Central memory CD8-positive, alpha-beta T cell (primary cell): ENCODE data around the gene FAHD2B.
A peak's percentile ranks its signal among the peaks of the same experiment; 100 is the strongest.
"Not testable (repeated sequence)": the region's sequence is repeated elsewhere in the genome, so short reads cannot be mapped to it uniquely, and the experiment has no call there.

ENCODE experiments used
- ATAC-seq: fragments of 150-1000 bp; cut with Tn5 transposase; replicated peaks from 2 replicates; pipeline ENCODE4 v1.10.0; 2022; ENCODE audit warnings: mild to moderate bottlenecking, moderate FRiP score, moderate number of reproducible peaks; ENCODE audit not compliant: poor library complexity, severe bottlenecking; ENCODE audit errors: extremely low read depth
- DNase-seq, 2 donors: peaks; one replicate each; pipeline ENCODE4 v3.0.0; 2021; ENCODE audit warnings: low spot score in 2 of 2
- H3K27ac Mint-ChIP-seq: one replicate; pipeline ENCODE4 v1.8.0; 2022; ENCODE audit warnings: low read depth, mild to moderate bottlenecking, moderate library complexity, mixed read lengths
- H3K27me3 Mint-ChIP-seq: one replicate; pipeline ENCODE4 v1.8.0; 2022; ENCODE audit warnings: mixed read lengths
- H3K36me3 Mint-ChIP-seq: one replicate; pipeline ENCODE4 v1.8.0; 2022; ENCODE audit warnings: mild to moderate bottlenecking, moderate library complexity, mixed read lengths; ENCODE audit not compliant: insufficient read depth
- H3K4me1 Mint-ChIP-seq: one replicate; pipeline ENCODE4 v1.8.0; 2022; ENCODE audit warnings: mixed read lengths
- H3K4me3 Mint-ChIP-seq: one replicate; pipeline ENCODE4 v1.8.0; 2022; ENCODE audit warnings: mild to moderate bottlenecking, moderate library complexity, mixed read lengths
- H3K9me3 Mint-ChIP-seq: one replicate; pipeline ENCODE4 v1.8.0; 2022; ENCODE audit warnings: mixed read lengths

Gene FAHD2B

GRCh38 chr2:97094772-97095611 lies at the start of gene FAHD2B:
Gene FAHD2B (minus strand): TSS chr2:97094882. CDS start chr2:97091706, 3,176 bp downstream.
- Mint-ChIP-seq H3K27ac (peak within 1 kb of the TSS; percentile 35), H3K4me3 (peak within 1 kb of the TSS; percentile 67), H3K27me3 (peaks cover 19% of the 10 kb centered on the region)
- H3K36me3 Mint-ChIP-seq, H3K9me3 Mint-ChIP-seq, H3K4me1 Mint-ChIP-seq: not testable (repeated sequence)
- ATAC-seq = peak; percentile 99
- DNase-seq = peak; percentile 45 to 72

GRCh38 chr2:97144016-97144415 lies 49.3 kb upstream of the FAHD2B start:
- peaks cover 27% of the 10 kb centered on the region for H3K36me3 Mint-ChIP-seq
- H3K27me3 Mint-ChIP-seq, H3K4me3 Mint-ChIP-seq, H3K4me1 Mint-ChIP-seq, ATAC-seq, H3K9me3 Mint-ChIP-seq, DNase-seq, H3K27ac Mint-ChIP-seq: not testable (repeated sequence)

- H3K4me1 Mint-ChIP-seq, ATAC-seq, H3K9me3 Mint-ChIP-seq, DNase-seq, H3K27ac Mint-ChIP-seq, H3K27me3 Mint-ChIP-seq, H3K4me3 Mint-ChIP-seq: not testable (repeated sequence)
- H3K36me3 Mint-ChIP-seq = peaks cover 18% of the 10 kb centered on the region
Measured at GRCh38 chr2:97129090-97129489, 34.4 kb upstream of the FAHD2B start.

GRCh38 chr2:97113882-97114255 lies 19.2 kb upstream of the FAHD2B start:
- peaks cover 13% of the 10 kb centered on the region for H3K36me3 Mint-ChIP-seq
- H3K27me3 Mint-ChIP-seq = peaks cover 21% of the 10 kb centered on the region
- not testable (repeated sequence) for ATAC-seq, H3K4me1 Mint-ChIP-seq, H3K9me3 Mint-ChIP-seq, DNase-seq
- peak overlapping the region; percentile 97 for H3K27ac Mint-ChIP-seq
- peak overlapping the region; percentile 94 for H3K4me3 Mint-ChIP-seq

GRCh38 chr2:97113050-97113881 lies 18.6 kb upstream of the FAHD2B start, which contains the start of gene ANKRD36:
Gene ANKRD36 (plus strand): TSS chr2:97113153. CDS start chr2:97113740, 587 bp downstream.
- not testable (repeated sequence) for H3K9me3 Mint-ChIP-seq, H3K4me1 Mint-ChIP-seq
- peaks cover 27% of the 10 kb centered on the region for H3K27me3 Mint-ChIP-seq
- peak; percentile 95 for ATAC-seq
- DNase-seq = peak; percentile 66 to 83
- H3K27ac Mint-ChIP-seq = peak within 1 kb of the TSS; percentile 97
- H3K4me3 Mint-ChIP-seq = peak within 1 kb of the TSS; percentile 94
- H3K36me3 Mint-ChIP-seq = peaks cover 13% of the 10 kb centered on the region

GRCh38 chr2:97112320-97113049 lies 17.8 kb upstream of the FAHD2B start:
- peaks cover 12% of the 10 kb centered on the region for H3K36me3 Mint-ChIP-seq
- not testable (repeated sequence) for H3K9me3 Mint-ChIP-seq, H3K4me1 Mint-ChIP-seq
- peak; percentile 30 to 58 for DNase-seq
- H3K27ac Mint-ChIP-seq = peak overlapping the region; percentile 97
- H3K27me3 Mint-ChIP-seq = peaks cover 29% of the 10 kb centered on the region
- H3K4me3 Mint-ChIP-seq = peak overlapping the region; percentile 94
- ATAC-seq = peak; percentile 45

- peaks cover 10% of the 10 kb centered on the region for H3K36me3 Mint-ChIP-seq
- ATAC-seq, DNase-seq, H3K9me3 Mint-ChIP-seq, H3K4me1 Mint-ChIP-seq, H3K27ac Mint-ChIP-seq, H3K4me3 Mint-ChIP-seq: not testable (repeated sequence)
- H3K27me3 Mint-ChIP-seq = peaks cover 41% of the 10 kb centered on the region
Measured at GRCh38 chr2:97111246-97111645, 16.6 kb upstream of the FAHD2B start.

GRCh38 chr2:97106878-97107277 lies 12.2 kb upstream of the FAHD2B start:
- DNase-seq, H3K4me1 Mint-ChIP-seq, H3K4me3 Mint-ChIP-seq, H3K9me3 Mint-ChIP-seq, H3K36me3 Mint-ChIP-seq, ATAC-seq, H3K27ac Mint-ChIP-seq: not testable (repeated sequence)
- H3K27me3 Mint-ChIP-seq = peaks cover 75% of the 10 kb centered on the region

- not testable (repeated sequence) for H3K36me3 Mint-ChIP-seq, H3K9me3 Mint-ChIP-seq, ATAC-seq, DNase-seq, H3K4me3 Mint-ChIP-seq, H3K4me1 Mint-ChIP-seq, H3K27ac Mint-ChIP-seq
- H3K27me3 Mint-ChIP-seq = peaks cover 56% of the 10 kb centered on the region
Measured at GRCh38 chr2:97098786-97099372, 4.2 kb upstream of the FAHD2B start.

- ATAC-seq (no peak), DNase-seq (no peak)
- Mint-ChIP-seq H3K4me1 (peaks cover 7% of the 10 kb centered on the region), H3K9me3 (no peaks in the 10 kb centered on the region), H3K27ac (peak overlapping the region; percentile 35), H3K36me3 (peaks cover 2% of the 10 kb centered on the region), H3K4me3 (peak overlapping the region; percentile 67), H3K27me3 (peaks cover 25% of the 10 kb centered on the region)
Measured at GRCh38 chr2:97095661-97096060, 979 bp upstream of the FAHD2B start.

GRCh38 chr2:97093983-97094771 lies 505 bp downstream of the FAHD2B start:
- peak; percentile 8 for ATAC-seq
- not testable (repeated sequence) for H3K9me3 Mint-ChIP-seq, H3K4me1 Mint-ChIP-seq, H3K27ac Mint-ChIP-seq, H3K4me3 Mint-ChIP-seq, H3K36me3 Mint-ChIP-seq, DNase-seq
- H3K27me3 Mint-ChIP-seq = peaks cover 10% of the 10 kb centered on the region
